GM06990 (cell line): ENCODE results near the gene TBCD.
A peak's percentile ranks its signal among the peaks of the same experiment; 100 is the strongest.
"Not testable (repeated sequence)": the region's sequence is repeated elsewhere in the genome, so short reads cannot be mapped to it uniquely, and the experiment has no call there.

Experiments
- DNase-seq: peaks from one replicate; pipeline ENCODE4 v3.0.0-alpha.2; 2011; ENCODE audit not compliant: insufficient read length; ENCODE audit errors: extremely low read depth
- H3K27me3 ChIP-seq: replicated peaks from 2 replicates; pipeline ENCODE4 v1.6.0; 2011; ENCODE audit warnings: low read length; ENCODE audit not compliant: control insufficient read depth, insufficient read depth
- H3K36me3 ChIP-seq: 2 replicates; pipeline ENCODE4 v1.5.1; 2011; ENCODE audit warnings: low read length; ENCODE audit not compliant: control insufficient read depth, insufficient read depth
- H3K4me3 ChIP-seq: replicated peaks from 2 replicates; pipeline ENCODE4 v1.5.1; 2011; ENCODE audit warnings: low read depth, mild to moderate bottlenecking, control low read depth, low read length
- CTCF ChIP-seq: IDR thresholded peaks from 2 replicates; pipeline ENCODE4 v1.5.1; 2011; ENCODE audit warnings: low read length, control low read depth, mild to moderate bottlenecking, inconsistent platforms; ENCODE audit not compliant: insufficient read depth, poor library complexity, severe bottlenecking

TBCD gene

DNA sequence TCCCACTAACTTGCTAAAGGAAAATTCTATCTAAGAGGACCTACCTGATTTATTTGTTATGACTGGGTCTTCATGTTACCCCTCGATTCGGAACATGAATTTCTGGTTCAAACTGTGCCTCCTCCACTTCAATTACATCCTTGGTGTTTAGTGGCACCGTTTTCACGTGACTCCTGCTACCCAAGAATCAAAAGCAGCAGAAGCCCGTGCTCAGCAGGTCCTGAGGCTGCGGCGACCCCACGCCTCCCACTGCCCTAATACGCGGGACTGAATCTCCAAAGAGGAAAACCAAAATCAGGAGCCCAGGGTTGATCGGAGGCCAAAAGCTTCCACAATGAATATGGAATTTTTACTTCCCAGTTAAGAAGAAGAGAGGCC is 233.6 kb downstream of the TBCD start:
- H3K36me3 ChIP-seq, result no peaks in the 10 kb centered on the region
- H3K4me3 ChIP-seq, result no peak overlapping the region
- DNase-seq, result no peak
- no peaks in the 10 kb centered on the region for H3K27me3 ChIP-seq
- TF ChIP-seq CTCF, result no peak

GRCh38 chr17:82985973-82986372 is 234.1 kb downstream of the TBCD start:
- peak; percentile 59 for DNase-seq
- Histone ChIP-seq H3K4me3 (no peak overlapping the region), H3K36me3 (no peaks in the 10 kb centered on the region), H3K27me3 (no peaks in the 10 kb centered on the region)
- no peak for TF ChIP-seq CTCF

DNA sequence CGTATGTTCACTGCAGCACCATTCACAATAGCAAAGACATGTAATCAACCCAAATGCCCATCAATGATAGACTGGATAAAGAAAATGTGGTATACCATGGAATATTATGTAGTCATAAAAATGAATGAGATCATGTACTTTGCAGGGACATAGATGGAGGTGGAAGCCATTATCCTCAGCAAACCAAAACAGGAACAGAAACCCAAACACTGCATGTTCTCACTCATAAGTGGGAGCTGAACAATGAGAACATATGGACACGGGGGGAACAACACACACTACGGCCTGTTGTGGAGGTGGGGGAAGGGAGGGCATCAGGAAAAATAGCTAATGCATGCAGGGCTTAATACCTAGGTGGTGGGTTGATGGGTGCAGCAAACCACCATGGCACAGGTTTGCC is 237.2 kb downstream of the TBCD start:
- DNase-seq, H3K4me3 ChIP-seq, H3K36me3 ChIP-seq, H3K27me3 ChIP-seq: not testable (repeated sequence)

- Histone ChIP-seq H3K4me3 (no peak overlapping the region), H3K27me3 (no peaks in the 10 kb centered on the region)
- DNase-seq, result no peak
These were observed 238.0 kb downstream of the TBCD start for GRCh38 chr17:82989881-82990280.

DNA sequence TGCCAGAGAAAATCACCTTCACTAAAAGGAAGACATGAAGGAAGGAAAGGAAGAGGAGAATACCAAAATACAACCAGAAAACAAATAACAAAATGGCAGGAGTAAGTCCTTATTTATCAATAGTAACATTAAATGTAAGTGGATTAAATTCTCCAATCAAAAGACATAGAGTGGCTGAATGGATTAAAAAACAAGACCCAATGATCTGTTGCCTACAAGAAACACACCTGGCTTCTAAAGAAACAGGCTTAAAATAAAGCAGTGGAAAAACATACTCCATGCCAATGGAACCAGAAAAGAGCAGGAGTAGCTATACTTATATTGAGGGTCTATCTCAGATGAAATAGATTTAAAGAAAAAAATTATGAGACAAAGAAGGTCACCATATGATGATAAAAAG is 241.1 kb downstream of the TBCD start:
- no peak for TF ChIP-seq CTCF
- Histone ChIP-seq H3K36me3 (no peaks in the 10 kb centered on the region), H3K4me3 (no peak overlapping the region), H3K27me3 (no peaks in the 10 kb centered on the region)
- no peak for DNase-seq

More at GRCh38 chr17:82989881-82990280, 238.0 kb downstream of the TBCD start:
- TF ChIP-seq CTCF, result no peak
- no peaks in the 10 kb centered on the region for H3K36me3 ChIP-seq
